Inflammatory macrophage treated with lipopolysaccharide for 4 hours (primary cell): ENCODE results near the gene TRAPPC2.
A peak's percentile ranks its signal among the peaks of the same experiment; 100 is the strongest.
"Not testable (repeated sequence)": the region's sequence is repeated elsewhere in the genome, so short reads cannot be mapped to it uniquely, and the experiment has no call there.

Experiments used
- DNase-seq: peaks from one replicate; pipeline ENCODE4 v3.0.0-alpha.2; 2020

Gene TRAPPC2

DNA sequence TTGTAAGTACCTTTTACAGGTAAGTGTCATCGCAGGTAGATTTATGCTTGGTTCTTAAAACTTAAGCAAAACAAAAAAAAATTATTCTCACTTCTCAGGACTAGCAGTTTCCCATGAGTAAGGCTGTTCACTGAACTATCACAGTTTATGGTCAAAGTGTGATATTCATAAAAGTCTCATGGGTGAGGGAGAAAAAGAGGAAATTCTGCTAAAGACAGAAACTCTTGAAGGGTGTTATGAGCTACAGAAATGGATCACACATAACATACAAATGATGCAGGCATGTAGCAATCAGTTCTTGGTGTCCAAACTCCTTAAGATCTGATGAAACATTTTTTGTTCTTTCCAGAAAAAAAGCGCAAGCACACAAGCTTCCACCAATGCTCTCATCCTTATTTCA lies 37.0 kb downstream of the TRAPPC2 start:
- DNase-seq, result peak; percentile 82

DNA sequence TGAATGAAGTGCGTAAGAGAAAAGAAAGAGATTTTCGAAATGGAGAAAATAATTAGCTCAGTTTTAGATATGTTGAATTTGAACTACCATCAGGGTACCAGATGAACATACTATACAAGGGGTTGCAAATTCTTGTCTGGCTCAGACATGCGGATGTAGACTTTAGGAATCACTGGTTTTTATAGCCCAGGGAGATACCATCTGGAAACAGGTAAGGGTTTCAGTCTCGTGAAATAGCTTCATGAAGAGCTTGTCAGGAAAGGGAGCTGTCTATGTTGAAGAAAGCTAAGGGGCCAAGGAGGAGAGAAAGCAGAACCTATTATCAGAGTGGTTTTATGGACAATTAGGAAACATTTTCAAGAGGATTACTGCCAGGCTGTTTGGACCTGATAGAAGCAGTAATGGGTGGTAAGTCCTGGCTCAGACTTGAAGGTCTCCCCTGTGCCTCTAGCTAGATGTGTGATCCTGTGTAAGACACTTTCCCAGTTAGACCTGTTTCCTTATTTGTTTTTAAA lies 38.8 kb downstream of the TRAPPC2 start:
- DNase-seq, result no peak

DNA sequence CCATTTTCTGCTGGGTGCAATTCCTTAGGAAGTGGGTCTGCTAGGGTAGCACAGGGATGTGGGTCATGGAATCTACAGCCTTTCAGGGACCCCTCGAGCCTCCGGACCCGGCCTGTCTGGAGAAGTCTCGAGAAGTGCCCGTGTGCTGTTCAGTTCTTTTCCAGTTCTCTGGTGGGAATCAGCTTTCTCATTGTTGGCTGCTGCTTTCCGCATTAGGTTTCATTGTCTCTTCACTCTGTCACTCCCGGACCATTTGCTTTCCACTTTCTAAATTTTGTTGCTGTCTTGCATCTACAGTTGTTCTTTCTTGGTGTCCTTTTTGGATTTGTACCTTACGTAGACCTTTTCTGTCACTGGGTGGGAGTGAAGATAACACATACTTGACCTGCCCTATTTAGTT lies 39.4 kb downstream of the TRAPPC2 start:
- DNase-seq, result no peak

DNA sequence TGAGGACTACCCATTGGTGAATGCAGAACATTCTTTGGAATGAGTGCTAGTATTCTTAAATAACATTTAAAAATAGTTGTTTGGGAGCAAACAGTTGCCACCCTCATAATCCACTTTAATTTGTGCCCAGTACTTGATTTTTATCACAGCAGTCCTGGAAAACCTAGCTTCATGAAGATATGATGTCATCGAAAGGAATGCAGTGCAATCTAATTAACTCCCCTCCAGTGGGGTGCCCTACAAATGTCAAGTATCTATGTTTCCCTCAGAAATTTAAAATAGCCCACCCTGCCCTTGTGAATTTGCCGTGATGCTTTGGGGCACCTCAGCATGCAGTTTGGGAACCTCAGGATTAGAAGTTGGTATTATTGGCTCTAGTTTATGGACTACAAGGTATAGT lies 40.1 kb downstream of the TRAPPC2 start:
- no peak for DNase-seq

DNA sequence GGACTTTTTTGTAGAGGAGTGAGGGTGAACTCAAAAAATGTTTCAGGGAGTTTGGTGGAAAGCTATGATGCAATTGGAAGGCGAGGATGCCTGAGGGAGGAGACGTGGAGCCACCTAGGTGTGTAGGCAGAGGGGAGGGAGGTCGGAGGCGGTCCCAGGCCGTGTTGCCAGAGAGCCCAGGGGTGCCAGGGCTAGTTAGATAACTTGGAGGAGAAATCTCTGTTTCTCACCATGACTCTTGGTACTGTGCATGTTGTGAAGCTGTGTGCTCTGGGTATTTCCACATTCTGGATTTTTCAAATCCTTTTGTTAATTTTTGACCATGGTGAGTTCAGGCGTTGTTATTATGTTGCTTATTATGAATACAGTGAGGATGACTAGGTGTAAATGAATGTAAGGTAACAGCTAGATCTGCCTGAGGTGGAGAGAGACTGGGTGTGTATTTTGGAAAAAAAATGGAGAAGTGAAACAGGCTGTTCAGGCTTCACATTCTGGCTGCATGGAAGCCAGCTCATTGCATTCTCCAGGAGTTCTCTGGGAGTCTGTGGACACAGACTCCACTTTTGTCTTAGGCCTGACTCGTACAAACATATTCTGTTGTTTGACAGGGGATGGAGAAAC lies 41.0 kb downstream of the TRAPPC2 start:
- DNase-seq, result peak; percentile 23

DNA sequence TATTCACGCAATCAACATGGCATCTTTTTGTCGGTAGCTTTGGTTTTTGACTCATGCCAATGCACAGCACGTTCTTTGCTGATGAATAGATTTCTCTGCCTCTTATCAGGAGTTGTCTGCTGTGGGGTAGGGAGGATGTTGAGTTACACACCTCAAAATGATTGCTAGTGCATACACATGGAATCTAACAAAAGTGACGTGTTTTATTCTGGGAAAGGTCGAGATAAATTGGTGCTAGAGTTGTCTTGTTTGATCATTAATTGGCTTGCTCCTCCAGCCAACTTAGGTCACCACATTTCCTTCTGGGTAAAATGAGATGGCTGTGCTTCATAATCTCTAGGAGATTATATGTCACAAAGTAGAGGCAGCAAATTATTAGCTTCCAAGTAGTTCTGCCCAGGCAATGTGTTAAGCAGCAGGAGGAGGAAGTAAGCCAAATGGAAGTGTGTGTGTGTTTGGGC lies 41.6 kb downstream of the TRAPPC2 start:
- peak; percentile 3 for DNase-seq

DNA sequence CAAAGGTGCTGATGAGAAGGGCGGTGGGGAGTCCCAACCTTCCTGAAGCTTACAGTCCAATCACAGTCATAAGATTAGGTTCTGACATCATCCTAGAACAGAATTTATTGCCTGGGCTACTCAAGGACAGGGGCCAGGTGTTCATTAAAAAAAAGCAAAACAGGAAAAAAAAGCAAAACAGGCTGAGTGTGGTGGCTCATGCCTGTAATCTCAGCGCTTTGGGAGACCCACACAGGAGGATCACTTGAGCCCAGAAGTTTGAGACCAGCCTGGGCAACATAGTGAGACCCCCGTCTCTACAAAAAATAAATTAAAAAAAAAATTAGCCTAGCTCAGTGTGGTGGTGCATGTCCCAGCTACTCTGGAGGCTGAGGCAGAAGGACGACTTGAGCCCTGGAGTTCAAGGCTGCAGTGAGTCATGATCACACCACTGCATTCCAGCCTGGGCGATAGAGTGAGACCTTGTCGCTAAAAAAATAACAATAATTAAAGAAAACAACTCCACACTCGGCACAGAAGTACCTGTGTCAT lies 42.5 kb downstream of the TRAPPC2 start:
- DNase-seq, result no peak

DNA sequence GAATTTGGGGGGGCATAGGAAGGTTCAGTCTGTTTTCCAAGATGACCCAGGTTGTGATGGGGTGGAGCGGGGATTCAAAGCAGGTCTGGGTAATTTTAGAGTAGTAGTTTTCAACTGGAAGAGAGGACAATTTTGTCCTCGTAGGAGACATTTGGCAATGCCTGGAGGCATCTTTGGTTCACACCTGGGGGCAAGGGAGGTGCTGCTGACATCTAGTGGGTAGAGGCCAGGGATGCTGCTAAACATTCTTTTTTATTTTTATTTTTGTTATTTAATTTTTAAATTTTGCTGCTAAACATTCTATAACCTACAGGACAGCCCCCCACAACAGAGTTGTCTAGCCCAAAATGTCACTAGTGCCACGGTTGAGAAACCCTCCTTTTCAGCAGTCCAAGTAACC lies 43.6 kb downstream of the TRAPPC2 start:
- DNase-seq, result no peak

DNA sequence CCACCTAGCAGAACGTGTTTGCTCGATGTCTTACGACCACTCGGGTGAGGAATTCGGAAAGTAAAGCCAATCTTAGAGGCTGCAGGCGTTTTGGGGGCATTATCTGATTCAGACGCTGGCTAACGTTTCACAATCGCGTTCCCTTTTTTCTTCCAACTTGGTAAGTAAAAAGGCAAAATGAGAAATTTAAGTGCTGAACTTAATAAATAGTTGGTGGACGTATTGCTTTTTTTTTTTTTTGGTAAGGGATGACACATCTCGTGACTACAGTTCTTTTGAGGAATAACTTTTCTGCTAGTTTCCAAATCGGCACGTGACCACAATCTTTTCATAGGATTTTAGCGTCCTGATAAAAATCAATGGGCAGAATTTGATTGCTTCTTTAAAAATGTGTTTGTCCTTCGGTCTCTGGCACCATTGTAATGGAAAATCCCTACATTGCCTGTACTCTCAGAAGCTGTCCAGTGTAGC lies 44.6 kb downstream of the TRAPPC2 start:
- peak; percentile 43 for DNase-seq

DNA sequence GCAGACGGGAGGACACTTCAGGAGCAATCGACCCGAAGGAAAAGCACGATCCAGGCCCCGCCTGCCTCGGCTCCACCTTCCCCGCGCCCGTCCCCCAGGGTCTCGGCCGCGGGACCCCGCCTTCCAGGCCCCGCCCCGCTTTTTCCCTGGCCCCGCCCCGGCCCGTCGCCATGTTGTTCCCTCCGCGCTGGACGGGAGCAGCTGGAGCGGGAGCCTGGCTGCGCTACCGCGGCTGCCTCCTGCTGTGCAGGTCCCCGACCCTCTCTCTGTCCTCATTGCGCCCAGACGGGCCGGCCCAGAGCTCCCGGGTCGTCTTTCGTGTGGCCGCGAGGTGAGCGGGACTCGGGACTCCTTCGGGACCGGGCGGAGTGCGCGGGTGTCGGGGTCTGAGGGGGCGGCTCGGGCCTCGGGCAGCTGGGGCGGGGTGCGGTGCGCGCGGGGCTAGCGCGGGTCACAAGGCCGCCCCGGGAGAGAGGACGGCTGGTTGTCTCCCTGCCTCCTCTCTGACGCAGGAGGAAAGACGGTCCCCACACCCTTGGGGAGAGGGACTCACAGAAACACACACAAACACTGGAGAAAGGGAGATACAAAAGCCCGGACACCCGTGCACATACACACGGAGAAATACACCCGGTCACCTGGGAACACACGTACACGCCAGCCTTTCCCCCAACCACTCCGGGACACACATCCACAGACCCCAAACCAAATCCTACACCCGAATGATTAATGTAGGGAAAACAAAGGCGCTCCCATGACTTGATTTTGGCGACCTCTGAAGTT lies 45.3 kb downstream of the TRAPPC2 start, which contains the start of gene RAB9A:
TSS of gene RAB9A (plus strand) at position 171 of the 783 bp plus-strand sequence. CDS start 19,619 bp downstream, outside the sequence.
- peak; percentile 72 for DNase-seq

DNA sequence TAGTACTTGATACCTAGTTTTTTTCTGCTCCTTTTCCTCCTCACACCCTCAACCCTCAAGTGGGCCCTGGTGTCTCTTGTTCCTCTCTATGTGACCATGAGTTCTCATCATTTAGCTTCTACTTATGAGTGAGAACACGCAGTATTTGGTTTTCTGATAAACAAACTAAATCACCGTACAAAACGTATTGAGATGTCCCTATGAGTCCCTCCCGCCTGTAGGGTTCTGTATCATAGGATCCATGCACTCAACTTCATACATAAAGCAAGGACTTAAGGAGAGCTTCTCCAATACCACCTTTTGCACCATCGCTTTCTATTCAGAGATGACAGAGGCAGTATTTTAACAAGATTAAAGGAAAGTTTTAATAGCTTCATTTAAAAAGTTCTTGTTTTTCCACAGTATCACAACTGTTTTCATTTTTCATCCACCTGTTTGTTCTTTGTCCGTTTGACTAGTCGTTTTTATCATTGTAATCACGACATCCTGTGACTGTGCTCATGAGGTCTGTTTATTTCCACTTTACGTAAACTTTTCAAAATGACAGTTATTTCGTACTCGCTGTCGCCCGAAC lies 45.9 kb downstream of the TRAPPC2 start:
- DNase-seq, result no peak

DNA sequence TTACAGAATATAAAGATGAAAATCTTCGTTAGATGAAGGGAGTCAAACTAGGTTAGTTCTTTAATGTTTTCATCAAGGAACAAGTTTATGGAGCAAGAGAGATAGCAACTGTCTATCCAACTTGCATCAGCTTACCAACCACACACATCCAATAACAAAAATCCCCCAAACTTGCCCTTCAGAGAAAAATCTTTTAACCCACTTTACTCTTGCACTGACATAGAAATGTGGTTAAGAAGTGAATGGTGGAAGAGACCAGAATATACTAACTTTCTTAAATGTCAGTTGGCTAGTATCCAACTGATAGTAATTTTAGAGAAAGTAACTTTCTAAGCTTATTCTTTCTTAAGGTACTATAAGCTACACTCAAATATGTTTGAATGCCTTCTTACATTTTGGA lies 47.2 kb downstream of the TRAPPC2 start:
- DNase-seq, result no peak

DNA sequence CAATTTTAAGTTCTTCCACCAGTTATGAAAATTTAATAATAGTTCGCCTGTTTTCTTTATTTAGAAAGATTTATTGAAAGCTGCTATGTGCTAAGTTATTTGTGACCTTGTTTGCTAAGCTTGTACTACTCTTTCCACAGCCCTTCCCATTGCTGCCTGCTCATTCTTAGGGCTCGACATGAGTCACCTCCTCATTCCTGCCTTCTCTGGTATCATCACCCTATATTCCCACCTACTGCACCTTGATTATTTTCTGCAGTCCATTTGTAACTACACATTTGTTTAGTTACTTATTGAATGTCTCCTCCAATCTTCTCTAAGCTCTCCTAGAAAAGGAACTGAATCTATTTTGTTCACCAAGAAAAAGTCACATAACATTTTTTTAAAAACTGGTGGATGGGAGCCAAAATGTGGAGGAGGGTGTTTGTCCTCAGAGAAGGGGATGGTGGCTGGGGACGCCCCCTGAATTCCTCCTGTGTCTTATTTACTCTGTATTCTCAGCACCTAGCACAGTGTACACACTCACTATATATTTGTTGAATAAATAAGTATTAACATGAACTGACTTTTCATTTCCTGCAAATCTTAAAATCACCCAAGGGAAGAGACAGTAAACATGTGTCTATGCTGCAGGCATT lies 49.2 kb downstream of the TRAPPC2 start:
- no peak for DNase-seq

DNA sequence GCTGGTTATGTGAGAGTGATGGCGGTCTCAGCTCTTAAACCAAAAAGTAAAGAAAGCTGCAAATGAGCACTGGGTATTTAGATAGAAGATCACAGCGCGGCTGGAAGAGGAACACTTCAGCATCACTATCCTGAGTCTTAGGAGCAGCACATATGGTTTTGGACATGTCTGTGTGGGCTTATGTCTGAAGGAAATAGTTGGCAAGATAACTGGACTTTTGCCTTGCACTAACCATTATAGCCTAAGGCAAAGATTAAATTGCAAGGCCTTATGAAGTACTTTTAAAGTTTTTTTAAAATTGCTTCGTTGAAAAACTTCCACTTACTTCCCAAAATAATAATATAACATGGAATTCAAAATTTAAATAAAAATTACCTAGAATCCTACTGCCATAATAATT lies 50.1 kb downstream of the TRAPPC2 start:
- no peak for DNase-seq

DNA sequence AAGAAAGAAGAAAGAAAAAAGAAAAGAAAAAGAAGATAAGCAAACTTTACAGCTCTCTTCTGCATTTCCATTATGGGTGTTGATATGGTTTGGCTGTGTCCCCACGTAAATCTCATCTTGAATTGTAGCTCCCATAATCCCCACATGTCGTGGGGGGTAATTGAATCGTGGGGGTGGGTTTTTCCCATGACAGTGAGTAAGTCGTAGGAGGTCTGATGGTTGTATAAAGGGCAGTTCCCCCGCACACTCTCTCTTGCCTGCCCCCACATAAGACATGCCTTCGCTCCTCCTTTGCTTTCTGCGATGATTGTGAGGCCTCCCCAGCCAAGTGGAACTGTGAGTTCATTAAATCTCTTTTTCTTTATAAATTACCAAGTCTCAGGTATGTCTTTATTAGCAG lies 52.8 kb downstream of the TRAPPC2 start:
- no peak for DNase-seq

DNA sequence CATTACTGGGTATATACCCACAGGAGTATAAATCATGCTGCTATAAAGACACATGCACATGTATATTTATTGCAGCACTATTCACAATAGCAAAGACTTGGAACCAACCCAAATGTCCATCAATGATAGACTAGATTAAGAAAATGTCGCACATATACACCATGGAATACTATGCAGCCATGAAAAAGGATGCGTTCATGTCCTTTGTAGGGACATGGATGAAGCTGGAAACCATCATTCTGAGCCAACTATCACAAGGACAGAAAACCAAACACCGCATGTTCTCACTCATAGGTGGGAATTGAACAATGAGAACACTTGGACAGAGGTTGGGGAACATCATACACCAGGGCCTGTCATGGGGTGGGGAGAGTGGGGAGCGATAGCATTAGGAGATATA lies 54.7 kb downstream of the TRAPPC2 start:
- not testable (repeated sequence) for DNase-seq

DNA sequence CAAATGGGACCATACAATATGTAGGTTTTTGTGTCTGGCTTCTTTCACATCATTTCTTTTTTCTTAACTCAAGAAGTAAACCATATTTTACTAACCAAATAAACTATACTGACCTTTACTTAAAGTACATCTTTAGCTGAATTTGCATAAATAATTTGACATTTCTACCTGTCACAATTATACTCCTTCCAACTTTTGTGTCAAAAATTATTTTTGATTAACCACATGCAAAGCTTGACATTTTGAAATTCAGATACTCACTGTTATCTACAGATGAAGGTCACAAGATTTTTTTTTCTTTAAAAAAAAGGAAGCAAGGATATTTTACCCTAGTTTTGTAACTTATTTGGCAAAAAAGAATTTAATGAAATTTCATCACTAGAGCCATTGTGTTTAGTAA lies 57.5 kb downstream of the TRAPPC2 start:
- no peak for DNase-seq

DNA sequence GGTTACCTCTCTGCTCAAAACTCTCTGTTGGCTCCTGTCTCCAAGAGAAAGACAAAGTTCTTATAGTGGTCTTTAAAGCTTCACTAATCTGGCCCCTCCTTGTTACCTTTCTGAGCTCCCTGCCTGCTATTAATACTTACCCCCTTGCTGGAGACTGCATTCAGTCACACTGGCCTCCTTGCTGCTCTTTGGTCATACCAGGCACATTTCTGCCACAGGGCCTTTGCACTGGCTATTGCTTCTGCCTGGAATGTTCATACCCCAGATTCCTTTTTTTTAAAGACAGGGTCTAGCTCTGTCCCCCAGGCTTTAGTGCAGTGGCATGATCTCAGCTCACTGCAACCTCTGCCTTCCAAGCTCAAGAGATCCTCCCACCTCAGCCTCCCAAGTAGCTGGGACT lies 61.4 kb downstream of the TRAPPC2 start:
- DNase-seq, result no peak

DNA sequence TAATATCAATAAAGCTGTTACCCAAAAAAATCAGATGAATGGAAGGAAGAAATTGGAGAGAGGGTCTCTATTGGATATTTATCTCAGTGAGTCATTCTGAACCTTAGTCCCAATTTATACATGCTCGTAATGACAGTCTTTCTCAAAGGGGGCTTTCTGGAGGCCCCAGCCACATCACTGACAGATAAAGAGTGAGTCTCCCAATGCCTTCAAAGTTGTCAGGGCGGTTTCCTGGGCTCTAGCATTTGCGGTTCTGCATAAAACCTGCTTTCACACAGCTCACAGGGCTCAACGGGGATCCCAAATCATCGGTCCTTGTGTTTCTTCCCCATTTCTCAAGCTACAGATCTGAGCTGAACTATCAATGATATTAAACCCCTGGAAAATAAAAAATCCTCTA lies 64.2 kb downstream of the TRAPPC2 start:
- no peak for DNase-seq

DNA sequence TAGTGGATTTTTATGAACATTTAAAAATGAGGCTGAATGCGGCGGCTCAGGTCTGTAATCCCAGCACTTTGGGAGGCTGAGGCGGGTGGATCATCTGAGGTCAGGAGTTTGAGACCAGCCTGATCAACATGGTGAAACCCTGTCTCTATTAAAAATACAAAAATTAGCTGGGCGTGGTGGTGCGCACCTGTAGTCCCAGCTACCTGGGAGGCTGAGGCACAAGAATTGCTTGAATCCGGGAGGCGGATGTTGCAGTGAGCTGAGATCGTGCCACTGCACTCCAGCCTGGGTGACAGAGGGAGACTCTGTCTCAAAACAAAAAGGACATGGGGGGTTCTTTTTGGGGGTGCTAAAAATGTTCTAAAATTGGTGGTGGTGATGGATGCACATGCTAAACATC lies 64.7 kb downstream of the TRAPPC2 start:
- not testable (repeated sequence) for DNase-seq

DNA sequence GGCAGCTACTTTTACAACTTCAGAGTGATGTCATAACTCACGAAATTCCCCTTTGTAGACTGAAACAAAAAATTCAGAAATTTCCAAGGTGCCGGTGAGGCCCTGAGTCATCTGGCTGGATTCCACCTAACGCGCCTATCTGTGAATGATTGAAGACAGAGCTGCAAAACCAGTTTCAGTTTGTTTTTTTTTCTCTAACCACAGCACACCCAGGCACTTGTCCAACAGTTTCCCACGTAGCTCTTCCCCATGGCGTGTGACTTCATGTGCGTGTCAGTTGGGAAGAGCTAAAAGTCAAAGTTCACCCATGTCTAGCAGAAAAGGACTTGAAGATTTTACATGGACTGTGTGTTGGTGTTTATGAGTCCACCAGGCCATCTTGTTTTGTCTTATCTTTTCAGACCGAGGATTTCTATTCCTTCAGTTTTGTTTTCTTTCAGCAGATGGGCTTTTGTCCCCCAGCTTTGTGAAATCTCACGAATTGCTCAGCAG lies 65.1 kb downstream of the TRAPPC2 start:
- peak; percentile 80 for DNase-seq

DNA sequence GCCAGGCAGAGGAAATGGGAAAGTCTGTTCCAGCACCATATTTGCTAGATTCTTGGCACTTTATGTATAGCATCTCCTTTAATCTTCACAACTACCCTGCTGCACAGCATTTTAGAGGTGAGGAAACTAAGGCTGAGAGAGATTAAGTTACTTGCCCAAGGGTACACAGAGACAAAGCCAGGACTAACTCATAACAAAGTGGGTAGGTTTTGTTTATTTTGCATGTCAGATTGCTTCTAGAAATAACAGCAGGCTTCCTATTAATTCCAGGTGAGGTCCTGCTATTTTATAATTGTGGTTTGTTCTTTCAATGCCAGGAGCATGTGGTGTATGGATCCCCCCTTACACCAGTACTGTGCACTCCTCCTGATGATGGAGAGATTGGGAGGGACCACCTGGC lies 66.5 kb downstream of the TRAPPC2 start:
- no peak for DNase-seq

DNA sequence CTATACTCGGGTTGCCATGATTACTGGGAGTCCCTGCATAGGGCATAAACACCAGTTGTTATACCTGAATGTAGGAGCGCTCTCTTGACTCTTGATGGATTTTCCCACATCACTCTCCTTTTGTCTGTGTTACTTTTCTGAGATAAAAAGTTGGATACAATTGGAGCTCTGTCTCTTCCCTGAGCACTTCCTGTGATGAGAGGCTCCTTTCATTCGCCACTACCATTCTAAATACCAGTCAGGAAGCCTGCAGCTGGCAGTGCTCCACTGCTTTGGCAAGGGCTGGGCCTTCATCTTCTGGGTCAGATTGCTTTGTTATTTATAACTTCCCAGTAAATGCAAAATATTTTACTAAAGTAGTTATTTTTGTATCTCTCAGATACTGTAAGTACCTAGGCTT lies 67.6 kb downstream of the TRAPPC2 start:
- no peak for DNase-seq
